GM21381 (cell line): Measurements from ENCODE around the gene DAZ1.
"Not testable (repeated sequence)": the region's sequence is repeated elsewhere in the genome, so short reads cannot be mapped to it uniquely, and the experiment has no call there.

Experiments used
- ATAC-seq: cut with Tn5 transposase; IDR thresholded peaks from one replicate; pipeline ENCODE4 v1.9.1; 2021; ENCODE audit warnings: mild to moderate bottlenecking, moderate library complexity; ENCODE audit not compliant: unreplicated experiment

Gene DAZ1, protein sequence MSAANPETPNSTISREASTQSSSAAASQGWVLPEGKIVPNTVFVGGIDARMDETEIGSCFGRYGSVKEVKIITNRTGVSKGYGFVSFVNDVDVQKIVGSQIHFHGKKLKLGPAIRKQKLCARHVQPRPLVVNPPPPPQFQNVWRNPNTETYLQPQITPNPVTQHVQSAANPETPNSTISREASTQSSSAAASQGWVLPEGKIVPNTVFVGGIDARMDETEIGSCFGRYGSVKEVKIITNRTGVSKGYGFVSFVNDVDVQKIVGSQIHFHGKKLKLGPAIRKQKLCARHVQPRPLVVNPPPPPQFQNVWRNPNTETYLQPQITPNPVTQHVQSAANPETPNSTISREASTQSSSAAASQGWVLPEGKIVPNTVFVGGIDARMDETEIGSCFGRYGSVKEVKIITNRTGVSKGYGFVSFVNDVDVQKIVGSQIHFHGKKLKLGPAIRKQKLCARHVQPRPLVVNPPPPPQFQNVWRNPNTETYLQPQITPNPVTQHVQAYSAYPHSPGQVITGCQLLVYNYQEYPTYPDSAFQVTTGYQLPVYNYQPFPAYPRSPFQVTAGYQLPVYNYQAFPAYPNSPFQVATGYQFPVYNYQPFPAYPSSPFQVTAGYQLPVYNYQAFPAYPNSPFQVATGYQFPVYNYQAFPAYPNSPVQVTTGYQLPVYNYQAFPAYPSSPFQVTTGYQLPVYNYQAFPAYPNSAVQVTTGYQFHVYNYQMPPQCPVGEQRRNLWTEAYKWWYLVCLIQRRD

GRCh38 chrY:23198908-23199307, at the start of gene DAZ1:
TSS of gene DAZ1 (minus strand) at chrY:23199008. CDS start at chrY:23198800, 208 bp downstream.
- ATAC-seq = not testable (repeated sequence)

GRCh38 chrY:23219233-23219632, 20.4 kb upstream of the DAZ1 start, which contains the start of gene DAZ2:
TSS of gene DAZ2 (plus strand) at chrY:23219533. CDS start at chrY:23219741, 208 bp downstream.
- ATAC-seq = not testable (repeated sequence)

DNA sequence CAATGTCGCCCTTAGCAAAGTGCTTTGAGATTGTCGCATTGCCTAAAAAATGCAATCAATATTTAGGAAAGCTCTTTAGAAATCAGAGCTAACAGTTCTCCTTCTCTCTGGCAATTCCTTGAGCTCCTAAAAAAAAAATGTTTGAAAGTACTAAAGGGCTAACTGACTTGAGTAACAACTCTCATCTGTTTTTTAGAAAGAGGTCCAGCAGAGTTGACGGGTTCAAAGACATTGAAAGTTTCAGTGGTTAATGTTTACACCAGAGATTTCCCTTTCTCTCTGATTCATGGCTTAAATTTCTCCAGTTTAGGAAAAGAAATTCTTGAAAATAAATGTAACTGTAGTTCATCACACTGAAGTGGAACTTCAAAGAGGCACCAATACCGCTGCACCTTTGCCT, 11.9 kb upstream of the DAZ1 start:
- ATAC-seq = not testable (repeated sequence)

DNA sequence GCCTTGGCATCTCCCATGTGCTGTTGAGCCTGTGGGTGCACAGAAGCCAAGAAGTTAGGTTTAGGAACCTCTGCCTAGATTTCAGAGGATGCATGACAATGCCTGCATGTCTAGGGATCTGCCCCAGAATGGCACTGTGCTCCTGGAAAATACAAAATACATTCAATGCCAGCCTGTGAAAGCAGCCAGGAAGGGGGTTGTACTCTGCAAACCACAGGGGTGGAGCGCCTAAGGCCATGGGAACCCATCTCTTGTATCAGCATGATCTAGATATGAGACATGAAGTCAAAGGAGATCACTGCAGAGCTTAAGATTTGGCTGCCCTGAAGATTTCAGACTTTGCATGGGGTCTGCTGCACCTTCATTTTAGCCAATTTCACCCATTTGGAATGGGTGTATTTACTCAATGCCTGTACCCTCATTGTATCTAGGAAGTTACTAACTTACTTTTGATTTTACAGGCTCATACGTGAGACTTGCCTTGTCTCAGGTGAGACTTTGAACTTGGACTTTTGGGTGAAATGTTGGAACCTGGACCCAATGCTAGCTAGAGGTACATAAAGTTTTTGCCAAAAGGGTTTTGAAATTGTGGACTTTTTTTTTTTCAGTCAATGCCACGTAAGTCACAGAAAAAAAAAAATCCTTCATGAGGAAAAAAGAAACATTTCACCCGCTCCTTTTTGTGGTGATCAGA, 11.1 kb upstream of the DAZ1 start:
- not testable (repeated sequence) for ATAC-seq

DNA sequence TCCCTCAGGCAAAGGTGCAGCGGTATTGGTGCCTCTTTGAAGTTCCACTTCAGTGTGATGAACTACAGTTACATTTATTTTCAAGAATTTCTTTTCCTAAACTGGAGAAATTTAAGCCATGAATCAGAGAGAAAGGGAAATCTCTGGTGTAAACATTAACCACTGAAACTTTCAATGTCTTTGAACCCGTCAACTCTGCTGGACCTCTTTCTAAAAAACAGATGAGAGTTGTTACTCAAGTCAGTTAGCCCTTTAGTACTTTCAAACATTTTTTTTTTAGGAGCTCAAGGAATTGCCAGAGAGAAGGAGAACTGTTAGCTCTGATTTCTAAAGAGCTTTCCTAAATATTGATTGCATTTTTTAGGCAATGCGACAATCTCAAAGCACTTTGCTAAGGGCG, 8.6 kb upstream of the DAZ1 start:
- not testable (repeated sequence) for ATAC-seq
